GM18505 (cell line): ENCODE measurements around the gene EIF3D.

Experiments used
- ATAC-seq: cut with Tn5 transposase; IDR thresholded peaks from one replicate; pipeline ENCODE4 v1.9.1; 2021; ENCODE audit not compliant: unreplicated experiment
- POLR2A ChIP-seq: IDR thresholded peaks from 4 replicates; pipeline ENCODE4 v1.6.1; 2011; ENCODE audit warnings: borderline replicate concordance; ENCODE audit not compliant: insufficient read depth, insufficient read length; ENCODE audit errors: extremely low read depth

The EIF3D gene, protein sequence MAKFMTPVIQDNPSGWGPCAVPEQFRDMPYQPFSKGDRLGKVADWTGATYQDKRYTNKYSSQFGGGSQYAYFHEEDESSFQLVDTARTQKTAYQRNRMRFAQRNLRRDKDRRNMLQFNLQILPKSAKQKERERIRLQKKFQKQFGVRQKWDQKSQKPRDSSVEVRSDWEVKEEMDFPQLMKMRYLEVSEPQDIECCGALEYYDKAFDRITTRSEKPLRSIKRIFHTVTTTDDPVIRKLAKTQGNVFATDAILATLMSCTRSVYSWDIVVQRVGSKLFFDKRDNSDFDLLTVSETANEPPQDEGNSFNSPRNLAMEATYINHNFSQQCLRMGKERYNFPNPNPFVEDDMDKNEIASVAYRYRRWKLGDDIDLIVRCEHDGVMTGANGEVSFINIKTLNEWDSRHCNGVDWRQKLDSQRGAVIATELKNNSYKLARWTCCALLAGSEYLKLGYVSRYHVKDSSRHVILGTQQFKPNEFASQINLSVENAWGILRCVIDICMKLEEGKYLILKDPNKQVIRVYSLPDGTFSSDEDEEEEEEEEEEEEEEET

DNA sequence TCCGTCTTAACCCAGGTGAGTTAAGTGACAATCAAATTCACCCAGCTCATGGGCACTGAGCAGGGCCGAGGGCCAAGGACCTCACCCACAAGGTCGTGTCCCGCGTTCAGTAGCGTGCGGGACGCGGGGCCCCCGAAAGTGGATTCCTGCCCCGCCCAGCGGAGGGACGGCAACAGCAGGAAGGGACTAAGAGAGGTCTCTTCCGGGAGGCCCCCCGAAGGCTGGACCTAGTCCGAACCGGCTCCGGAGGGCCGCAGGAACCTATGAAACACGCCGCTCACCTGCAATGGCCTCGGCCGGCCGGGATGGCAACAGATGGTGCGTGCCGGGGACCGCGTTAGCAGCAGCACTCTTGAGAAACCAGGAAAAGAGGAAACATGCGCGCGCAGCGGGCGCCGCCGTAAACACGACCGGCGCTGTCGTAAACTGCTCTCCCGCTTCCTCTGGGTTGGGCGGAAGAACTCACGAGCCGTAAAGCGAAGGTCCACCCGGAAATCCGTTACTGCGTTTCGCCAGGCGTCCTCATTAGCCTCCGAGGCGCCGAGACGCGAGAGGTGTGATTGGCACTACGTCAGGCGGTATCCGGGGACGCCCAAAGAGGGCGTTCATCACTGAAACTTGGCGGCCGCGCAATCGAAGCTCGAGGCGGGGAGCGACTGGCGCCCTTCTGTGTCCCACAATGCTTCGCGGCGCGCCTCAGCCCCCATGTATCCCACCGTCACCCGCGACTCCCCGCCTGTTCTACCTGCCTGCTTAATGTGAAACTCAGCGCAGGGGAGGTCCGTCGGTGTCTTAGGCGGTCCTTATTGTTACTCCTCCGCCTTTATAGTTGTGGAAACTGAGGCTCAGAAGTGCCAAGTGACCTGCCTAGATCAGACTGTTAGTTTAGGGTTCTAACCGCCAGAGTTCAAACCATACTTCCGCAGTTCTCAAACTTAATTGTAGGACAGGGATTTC lies at the start of gene EIF3D:
EIF3D (minus strand) TSS at position 372 of the 957 bp plus-strand sequence. CDS start 3,045 bp downstream, outside the sequence.
- peak; percentile 92 for ATAC-seq
- peak; percentile 97 for TF ChIP-seq POLR2A

DNA sequence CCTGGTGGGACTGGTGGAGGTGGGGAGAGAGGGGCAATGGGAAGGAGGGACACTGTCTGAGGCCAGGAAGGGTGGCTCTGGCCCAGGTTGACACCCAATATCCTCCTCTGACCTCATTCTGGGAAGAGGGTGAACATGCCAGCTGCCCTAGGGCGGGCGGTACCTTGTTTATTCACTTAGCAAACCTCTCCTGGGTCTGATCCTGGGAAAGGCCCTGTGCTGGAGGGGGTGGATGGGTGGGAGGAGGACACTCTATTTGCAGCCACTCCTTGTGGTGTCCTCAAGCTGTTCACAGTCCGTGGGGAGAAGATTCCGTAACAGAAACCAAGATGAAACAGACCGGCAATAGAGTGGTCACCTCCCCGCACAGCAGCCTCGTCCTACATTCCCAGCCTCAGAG lies 49.7 kb upstream of the EIF3D start:
- no peak for TF ChIP-seq POLR2A
- ATAC-seq = no peak

DNA sequence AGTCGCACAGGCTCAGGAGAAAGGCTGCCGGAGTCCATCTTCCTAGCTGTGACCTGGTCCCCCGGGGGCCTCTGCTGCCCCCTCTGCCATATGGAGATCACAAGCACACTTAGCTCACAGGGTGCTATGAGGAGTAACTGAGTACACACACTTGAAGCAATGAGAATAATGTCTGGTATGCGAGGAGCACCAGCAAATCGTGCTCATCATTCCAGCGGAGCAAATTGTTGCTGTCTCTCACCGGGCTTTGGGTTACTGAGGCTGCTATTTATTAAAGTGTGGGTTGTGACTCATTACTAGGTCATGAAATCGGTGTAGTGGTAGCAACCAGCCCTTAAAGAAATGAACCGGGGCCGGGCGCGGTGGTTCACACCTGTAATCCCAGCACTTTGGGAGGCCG lies 48.1 kb upstream of the EIF3D start:
- TF ChIP-seq POLR2A = no peak
- no peak for ATAC-seq

DNA sequence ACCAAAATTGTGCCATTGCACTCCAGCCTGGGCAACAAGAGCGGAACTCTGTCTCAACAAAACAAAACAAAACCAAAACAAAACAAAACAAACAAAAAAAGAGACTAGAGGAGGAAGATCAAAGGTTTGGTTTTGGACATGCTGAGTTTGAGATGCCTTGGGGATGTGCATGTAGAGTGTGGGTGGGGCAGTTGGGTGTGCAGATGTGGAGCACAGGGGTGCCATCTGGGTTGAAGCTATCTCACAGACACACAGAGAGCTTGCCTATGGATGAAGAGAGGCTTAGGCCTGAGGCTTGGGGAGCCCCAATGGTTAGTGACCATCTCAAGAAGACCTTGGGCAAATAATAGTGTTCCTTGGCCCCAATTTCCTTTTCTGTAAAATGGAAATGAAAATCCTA lies 45.8 kb upstream of the EIF3D start:
- no peak for TF ChIP-seq POLR2A
- no peak for ATAC-seq

DNA sequence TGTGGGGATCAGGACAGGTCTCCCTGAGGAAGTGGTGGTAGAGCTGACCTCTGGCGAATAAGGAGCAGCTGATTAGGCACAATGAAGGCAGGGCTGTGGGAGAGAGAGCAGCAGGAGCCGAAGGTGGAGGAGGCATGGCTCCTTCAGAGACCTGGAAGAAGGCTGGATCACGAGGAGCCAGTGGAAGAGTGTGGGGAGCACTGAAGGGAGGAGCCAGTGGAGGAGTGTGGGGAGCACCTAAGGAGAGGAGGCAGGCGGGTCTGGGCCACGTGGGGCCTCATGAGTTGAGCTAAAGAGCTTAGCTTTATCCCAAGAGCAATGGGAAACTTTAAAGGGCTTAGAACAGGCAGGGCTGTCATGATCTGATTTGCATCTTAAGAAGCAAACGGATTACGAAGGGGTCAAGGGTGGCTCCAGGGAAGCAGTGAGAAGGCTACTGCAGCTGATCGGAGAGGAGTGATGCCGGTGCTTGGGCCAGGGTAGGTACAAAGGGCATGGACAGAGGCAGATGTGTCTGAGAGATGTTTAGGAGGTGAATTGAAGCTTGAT lies 44.9 kb upstream of the EIF3D start:
- ATAC-seq = no peak
- TF ChIP-seq POLR2A = no peak

DNA sequence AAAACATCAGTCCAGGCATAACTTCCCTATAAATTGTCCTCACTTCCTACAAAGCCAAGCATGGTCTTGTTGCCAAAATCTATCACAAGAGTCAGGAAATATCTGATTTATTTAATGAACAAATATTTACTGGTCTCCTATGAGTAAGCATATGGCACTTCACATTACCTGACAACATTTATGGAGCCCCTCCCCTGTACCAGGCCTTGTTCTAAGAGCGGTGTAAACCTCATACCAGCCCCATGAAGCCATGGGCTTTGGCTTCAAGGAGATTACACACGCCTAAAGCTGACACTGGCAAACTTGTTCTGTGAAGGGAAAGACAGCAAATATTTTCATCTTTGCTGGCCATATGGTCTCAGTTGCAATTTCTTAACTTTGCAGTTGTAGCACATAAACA lies 43.0 kb upstream of the EIF3D start:
- ATAC-seq = no peak
- no peak for TF ChIP-seq POLR2A

DNA sequence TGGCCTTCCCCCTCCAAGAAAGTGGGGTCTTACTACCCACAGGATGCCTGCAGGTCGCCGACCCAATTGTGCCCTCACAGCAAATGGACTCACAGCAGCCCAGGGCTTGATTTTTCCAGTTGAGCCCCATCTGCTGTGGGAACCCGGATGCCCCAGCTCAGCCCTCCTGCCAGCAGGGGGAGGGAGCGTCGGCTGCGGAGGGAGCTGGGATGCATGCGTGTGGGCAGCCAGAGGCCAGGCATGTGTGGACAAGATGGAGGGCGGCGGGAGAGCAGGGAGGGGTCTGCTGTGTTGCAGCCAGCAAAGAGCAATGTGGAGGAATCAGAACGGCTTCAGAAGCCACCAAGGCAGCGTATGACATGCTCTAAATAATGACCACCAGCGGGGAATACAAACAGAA lies 41.0 kb upstream of the EIF3D start:
- ATAC-seq = no peak
- no peak for TF ChIP-seq POLR2A

DNA sequence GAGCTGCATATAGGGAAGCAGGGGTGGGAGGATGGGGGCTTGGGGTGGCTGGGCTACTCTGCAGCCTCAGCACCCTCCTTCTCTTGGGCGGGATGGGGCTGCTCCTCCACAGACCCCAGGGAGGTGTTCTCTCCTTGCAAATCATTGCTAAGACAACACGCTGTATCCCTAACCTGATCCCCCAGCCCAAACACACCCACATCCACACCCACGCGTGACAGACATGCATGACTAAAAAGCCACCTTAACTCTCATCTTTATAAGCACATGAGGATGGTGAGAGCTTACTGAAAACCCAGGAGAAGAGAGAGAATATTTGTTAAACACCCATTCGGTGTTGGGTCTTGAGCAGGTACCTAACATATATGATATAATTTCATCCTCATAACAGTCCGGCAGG lies 39.9 kb upstream of the EIF3D start:
- TF ChIP-seq POLR2A = no peak
- no peak for ATAC-seq

DNA sequence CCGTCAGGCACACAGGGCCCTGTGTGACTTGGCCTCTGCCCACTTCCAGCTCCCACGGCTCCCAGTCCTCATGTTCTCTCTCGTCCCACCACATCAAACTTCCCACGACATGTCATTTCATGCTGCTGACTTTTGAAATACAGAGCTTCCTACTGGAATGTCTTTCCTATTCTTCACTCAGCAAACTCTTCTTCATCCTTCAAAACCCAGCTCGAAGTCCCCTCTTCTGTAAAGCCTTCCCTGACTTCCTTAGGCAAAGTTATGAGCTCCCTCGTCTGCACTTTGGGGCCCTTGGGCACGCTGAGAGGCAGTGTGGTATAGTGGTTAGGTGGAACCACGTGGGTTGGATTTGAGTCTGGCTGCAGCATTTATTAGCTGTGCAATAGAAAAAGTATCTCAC lies 37.8 kb upstream of the EIF3D start:
- ATAC-seq = no peak
- TF ChIP-seq POLR2A = no peak

DNA sequence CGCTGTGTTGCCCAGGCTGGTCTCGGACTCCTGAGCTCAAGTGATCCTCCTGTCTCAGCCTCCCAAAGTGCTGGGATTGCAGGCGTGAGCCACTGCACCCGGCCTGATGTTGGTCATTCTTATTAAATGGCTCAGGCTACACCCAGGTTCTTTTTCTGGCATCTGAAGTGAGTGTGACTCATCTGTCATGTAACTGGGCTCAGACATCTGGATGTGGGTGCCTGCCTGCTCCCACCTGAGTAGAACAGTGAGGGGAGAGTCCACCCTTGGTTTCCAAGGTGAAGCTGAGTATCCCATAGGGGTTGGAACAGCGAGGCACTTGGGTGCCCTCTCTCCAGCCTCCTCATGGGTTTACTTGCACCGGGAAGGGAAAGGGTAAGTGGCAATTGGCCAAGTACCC lies 36.7 kb upstream of the EIF3D start:
- no peak for ATAC-seq
- no peak for TF ChIP-seq POLR2A

DNA sequence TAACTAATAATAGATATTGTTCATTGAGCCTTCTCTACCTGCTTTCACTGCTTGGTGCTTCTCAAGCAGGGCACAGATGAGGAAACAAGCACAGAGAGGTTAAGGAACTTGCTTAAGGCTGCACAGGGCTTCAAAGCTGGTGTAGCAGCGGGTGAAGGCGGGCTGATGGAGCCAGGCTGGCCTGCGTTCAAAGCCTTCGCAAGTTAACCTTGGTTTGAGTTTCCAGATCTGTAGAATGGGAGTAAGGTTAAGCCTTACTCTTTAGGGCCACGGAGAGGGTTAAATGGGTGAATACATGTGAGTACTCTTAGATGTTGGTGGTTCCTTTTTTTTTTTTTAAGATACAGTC lies 36.2 kb upstream of the EIF3D start:
- no peak for TF ChIP-seq POLR2A
- no peak for ATAC-seq

DNA sequence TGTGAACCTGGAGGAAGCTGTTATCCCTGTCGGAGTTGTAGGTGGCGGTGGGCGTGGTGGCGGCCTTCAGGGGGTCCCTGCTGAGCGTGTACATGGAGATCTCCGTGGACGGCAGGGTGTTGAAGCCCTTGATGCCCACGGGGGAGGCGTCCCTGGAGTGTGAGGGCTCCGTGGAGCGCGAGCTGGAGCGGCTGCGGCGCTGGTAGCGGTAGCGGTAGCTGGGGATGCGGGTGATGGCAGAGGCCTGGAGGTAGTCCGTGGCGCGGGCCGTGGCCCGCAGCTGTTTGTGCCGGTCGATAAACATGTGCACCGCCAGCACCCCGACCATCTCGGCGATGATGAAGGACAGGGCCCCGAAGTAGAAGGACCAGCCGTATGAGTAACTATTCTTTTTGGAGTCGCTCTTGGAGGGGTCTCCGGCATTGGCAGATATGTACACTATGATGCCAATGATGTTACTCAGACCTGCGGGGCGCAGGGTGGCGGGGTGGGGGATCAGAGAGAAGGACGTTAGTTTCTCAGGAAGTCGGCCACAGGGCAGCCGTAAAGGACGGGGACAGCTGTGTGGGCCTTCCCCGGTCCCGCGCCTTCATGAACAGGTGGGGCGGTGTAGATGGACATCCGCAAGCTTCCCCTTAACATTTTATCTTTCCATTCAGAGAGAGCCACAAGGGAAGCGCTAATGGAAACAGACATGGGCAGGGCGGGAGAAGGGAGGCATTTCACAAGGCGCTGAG lies 35.6 kb upstream of the EIF3D start:
- ATAC-seq = no peak
- TF ChIP-seq POLR2A = no peak

DNA sequence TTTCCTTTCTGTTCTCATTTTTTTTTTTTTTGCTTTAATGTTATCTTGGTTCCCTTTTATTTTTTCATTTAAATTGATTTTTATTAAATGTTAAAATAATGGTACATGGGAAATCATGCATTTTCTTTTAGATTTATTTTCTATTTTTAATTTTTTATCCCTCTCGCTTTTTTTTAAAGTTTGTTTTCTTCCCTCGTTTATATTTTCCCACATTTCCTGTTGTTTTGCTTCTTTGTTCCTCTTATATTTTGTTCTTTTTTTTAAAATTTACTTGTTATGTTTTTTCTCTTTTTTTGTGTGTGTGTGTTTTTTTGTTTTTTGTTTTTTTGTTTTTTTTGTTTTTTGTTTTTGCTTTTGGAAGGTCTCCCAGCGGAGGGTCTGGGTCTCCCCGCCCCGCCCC lies 34.9 kb upstream of the EIF3D start:
- TF ChIP-seq POLR2A = no peak
- no peak for ATAC-seq
